Smooth muscle cell (in vitro differentiated cells): ENCODE measurements around the gene SNX20. TPM values are rescaled to one million over a fixed set of nuclear protein-coding genes. Genes with fewer than 3 reads are reported as not detected.

ENCODE experiments used
- DNase-seq: peaks from one replicate; lab custom pipeline; 2025; ENCODE audit not compliant: unreplicated experiment; lab: John Stamatoyannopoulos, UW
- H2AFZ ChIP-seq: fragments of 200-600 bp; sonication (generic); 2 replicates; pipeline ENCODE4 v1.6.0; 2016; ENCODE audit warnings: antibody characterized with exemption, low read depth, mild to moderate bottlenecking
- H3F3A ChIP-seq: fragments of 200-600 bp; sonication (generic); 2 replicates; pipeline ENCODE4 v1.6.0; 2017; ENCODE audit warnings: antibody characterized with exemption, low read depth
- H3K27ac ChIP-seq: fragments of 200-600 bp; sonication (generic); 2 replicates; pipeline ENCODE4 v1.5.1; 2016; ENCODE audit warnings: low read depth, mild to moderate bottlenecking
- H3K27me3 ChIP-seq: fragments of 200-600 bp; sonication (generic); 2 replicates; pipeline ENCODE4 v1.6.1; 2016; ENCODE audit warnings: low read depth, mild to moderate bottlenecking
- H3K36me3 ChIP-seq: fragments of 200-600 bp; sonication (generic); 2 replicates; pipeline ENCODE4 v1.5.1; 2016; ENCODE audit warnings: low read depth
- H3K4me1 ChIP-seq: fragments of 200-600 bp; sonication (generic); 2 replicates; pipeline ENCODE4 v1.5.1; 2016; ENCODE audit warnings: low read depth
- H3K4me2 ChIP-seq: fragments of 200-600 bp; sonication (generic); 2 replicates; pipeline ENCODE4 v1.6.0; 2016; ENCODE audit warnings: mild to moderate bottlenecking
- H3K4me3 ChIP-seq: fragments of 200-600 bp; sonication (generic); 2 replicates; pipeline ENCODE4 v1.5.1; 2016; ENCODE audit warnings: mild to moderate bottlenecking
- H3K79me2 ChIP-seq: fragments of 200-600 bp; sonication (generic); 2 replicates; pipeline ENCODE4 v1.6.0; 2016; ENCODE audit warnings: low read depth, mild to moderate bottlenecking
- H3K9ac ChIP-seq: fragments of 200-600 bp; sonication (generic); 2 replicates; pipeline ENCODE4 v1.6.0; 2016; ENCODE audit warnings: low read depth
- H3K9me3 ChIP-seq: fragments of 200-600 bp; sonication (generic); replicated peaks from 2 replicates; pipeline ENCODE4 v1.5.1; 2016; ENCODE audit warnings: low read depth
- H4K20me1 ChIP-seq: fragments of 200-600 bp; sonication (generic); 2 replicates; pipeline ENCODE4 v1.6.0; 2016; ENCODE audit warnings: low read depth
- CTCF ChIP-seq: fragments of 200-600 bp; sonication (generic); IDR thresholded peaks from 2 replicates; pipeline ENCODE4 v1.5.1; 2017; ENCODE audit warnings: borderline replicate concordance, mild to moderate bottlenecking, antibody characterized with exemption; ENCODE audit not compliant: insufficient read depth, poor library complexity, severe bottlenecking
- WGBS: methylation state at CpG from one replicate; pipeline ENCODE4 v1.1.7; 2016; ENCODE audit warnings: low lambda C conversion rate; 5-methylcytosine and 5-hydroxymethylcytosine counted together
- polyA plus RNA-seq: library from polyadenylated mRNA; unstranded; fragments of >200 nt; fragmentation: Nextera tagmentation; extraction: Ambion mirVana; gene quantifications from 2 replicates; pipeline ENCODE4 v1.2.1, GENCODE V29; 2016
- total RNA-seq: library from RNA; depleted of rRNA; stranded (reverse); fragments of >200 nt; gene quantifications from 2 replicates; pipeline ENCODE4 v1.2.3, GENCODE V29; 2014

Gene SNX20
- total and polyA plus RNA-seq, 2 experiments from 2014 or later, result not detected

GRCh38 chr16:50697421-50697715, 16.3 kb upstream of the SNX20 start:
- H3K9me3 ChIP-seq, result no peaks in the 10 kb centered on the region
- 96% methylated on average over 5 of the region's 5 CpGs for WGBS
- no peak overlapping the region for H3K27ac ChIP-seq
- no peak overlapping the region for H3K4me2 ChIP-seq
- H3K4me3 ChIP-seq, result no peak overlapping the region
- TF ChIP-seq CTCF, result no peak
- peaks cover 21% of the 10 kb centered on the region for H3K27me3 ChIP-seq
- H4K20me1 ChIP-seq, result no peaks in the 10 kb centered on the region
- no peak overlapping the region for H2AFZ ChIP-seq
- no peak overlapping the region for H3K9ac ChIP-seq
- H3K4me1 ChIP-seq, result no peaks in the 10 kb centered on the region
- H3F3A ChIP-seq, result no peaks in the 10 kb centered on the region
- H3K36me3 ChIP-seq, result no peaks in the 10 kb centered on the region
- DNase-seq, result no peak
- H3K79me2 ChIP-seq, result no peaks in the 10 kb centered on the region

DNA sequence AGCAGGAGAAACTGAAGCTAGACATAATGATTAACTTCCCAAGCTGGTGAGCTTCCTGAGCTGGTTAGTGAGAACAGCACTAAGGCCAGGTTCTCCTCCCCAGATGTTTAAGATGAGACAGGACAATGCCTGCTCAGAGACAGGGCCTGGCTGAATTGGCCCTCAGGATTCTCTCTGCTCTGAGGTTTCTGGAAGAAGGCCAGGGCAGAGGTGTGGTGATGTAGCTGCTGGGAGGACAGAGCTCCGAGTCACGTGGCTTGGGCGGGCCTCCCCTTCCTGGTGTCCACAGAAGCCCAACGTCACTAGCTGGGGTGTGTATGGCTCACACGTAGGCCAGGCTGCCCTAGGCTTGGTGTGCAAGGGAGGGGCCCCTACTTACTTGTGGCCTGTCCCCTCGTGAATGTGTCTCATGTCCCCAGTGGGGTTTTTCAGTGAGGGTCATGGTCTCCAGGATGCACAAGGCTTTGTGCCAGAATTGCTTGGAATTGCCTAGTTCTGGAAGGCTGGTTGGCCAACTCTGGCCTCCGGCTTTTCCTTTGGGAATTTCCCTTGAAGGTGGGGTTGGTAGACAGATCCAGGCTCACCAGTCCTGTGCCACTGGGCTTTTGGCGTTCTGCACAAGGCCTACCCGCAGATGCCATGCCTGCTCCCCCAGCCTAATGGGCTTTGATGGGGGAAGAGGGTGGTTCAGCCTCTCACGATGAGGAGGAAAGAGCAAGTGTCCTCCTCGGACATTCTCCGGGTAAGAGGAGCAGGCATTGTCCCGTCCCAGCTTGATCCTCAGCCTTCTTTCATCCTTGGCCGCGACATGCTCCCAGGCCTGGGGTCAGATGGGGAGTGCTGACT, 15.7 kb upstream of the SNX20 start:
- H3K9me3 ChIP-seq, result no peaks in the 10 kb centered on the region
- H3K27ac ChIP-seq, result no peak overlapping the region
- no peaks in the 10 kb centered on the region for H3K79me2 ChIP-seq
- H3K4me3 ChIP-seq, result no peak overlapping the region
- no peaks in the 10 kb centered on the region for H3F3A ChIP-seq
- no peaks in the 10 kb centered on the region for H3K4me1 ChIP-seq
- no peak for DNase-seq
- H3K9ac ChIP-seq, result no peak overlapping the region
- no peak for TF ChIP-seq CTCF
- H3K27me3 ChIP-seq, result peaks cover 21% of the 10 kb centered on the region
- no peak overlapping the region for H3K4me2 ChIP-seq
- no peaks in the 10 kb centered on the region for H4K20me1 ChIP-seq
- WGBS, result 85% methylated on average over 15 of the region's 15 CpGs
- no peaks in the 10 kb centered on the region for H3K36me3 ChIP-seq
- no peak overlapping the region for H2AFZ ChIP-seq

GRCh38 chr16:50696126-50696525, 15.0 kb upstream of the SNX20 start:
- no peaks in the 10 kb centered on the region for H3K79me2 ChIP-seq
- H3K9me3 ChIP-seq, result no peaks in the 10 kb centered on the region
- H3K36me3 ChIP-seq, result no peaks in the 10 kb centered on the region
- H3K27ac ChIP-seq, result no peak overlapping the region
- no peak overlapping the region for H3K4me3 ChIP-seq
- no peaks in the 10 kb centered on the region for H3F3A ChIP-seq
- 69% methylated on average over 5 of the region's 5 CpGs for WGBS
- H4K20me1 ChIP-seq, result no peaks in the 10 kb centered on the region
- DNase-seq, result no peak
- no peaks in the 10 kb centered on the region for H3K4me1 ChIP-seq
- H3K4me2 ChIP-seq, result no peak overlapping the region
- no peak overlapping the region for H3K9ac ChIP-seq
- H2AFZ ChIP-seq, result no peak overlapping the region
- peaks cover 21% of the 10 kb centered on the region for H3K27me3 ChIP-seq
- TF ChIP-seq CTCF, result no peak
